GM06990 (cell line): Measurements from ENCODE around the gene IGF1.

Experiments used
- DNase-seq: peaks from one replicate; pipeline ENCODE4 v3.0.0-alpha.2; 2011; ENCODE audit not compliant: insufficient read length; ENCODE audit errors: extremely low read depth
- H3K27me3 ChIP-seq: replicated peaks from 2 replicates; pipeline ENCODE4 v1.6.0; 2011; ENCODE audit warnings: low read length; ENCODE audit not compliant: control insufficient read depth, insufficient read depth
- H3K36me3 ChIP-seq: 2 replicates; pipeline ENCODE4 v1.5.1; 2011; ENCODE audit warnings: low read length; ENCODE audit not compliant: control insufficient read depth, insufficient read depth
- H3K4me3 ChIP-seq: replicated peaks from 2 replicates; pipeline ENCODE4 v1.5.1; 2011; ENCODE audit warnings: low read depth, mild to moderate bottlenecking, control low read depth, low read length
- TF ChIP-seq, protein P1 (sequence below): IDR thresholded peaks from 2 replicates; pipeline ENCODE4 v1.5.1; 2011; ENCODE audit warnings: low read length, control low read depth, mild to moderate bottlenecking, inconsistent platforms; ENCODE audit not compliant: insufficient read depth, poor library complexity, severe bottlenecking

IGF1 gene

DNA sequence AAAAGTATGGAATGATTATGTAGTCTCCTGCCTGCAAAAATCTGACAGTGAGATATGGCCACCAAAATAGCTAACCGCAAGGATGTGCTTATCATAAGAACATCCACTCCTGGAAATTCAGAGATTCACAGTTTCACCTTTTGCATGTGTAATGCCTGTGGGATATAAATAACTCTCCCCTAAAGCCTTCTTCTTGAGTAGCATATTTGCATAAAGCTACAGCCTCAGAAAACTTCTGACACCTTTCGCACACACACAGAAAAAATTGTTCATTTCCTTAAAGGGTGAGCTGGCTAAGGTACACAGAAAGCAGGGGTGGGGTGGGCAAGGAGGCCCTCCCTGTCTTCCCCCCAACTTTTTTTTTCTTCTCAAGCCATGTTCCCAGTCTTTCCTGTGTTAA lies 3.1 kb upstream of the IGF1 start:
- TF ChIP-seq, protein P1, sequence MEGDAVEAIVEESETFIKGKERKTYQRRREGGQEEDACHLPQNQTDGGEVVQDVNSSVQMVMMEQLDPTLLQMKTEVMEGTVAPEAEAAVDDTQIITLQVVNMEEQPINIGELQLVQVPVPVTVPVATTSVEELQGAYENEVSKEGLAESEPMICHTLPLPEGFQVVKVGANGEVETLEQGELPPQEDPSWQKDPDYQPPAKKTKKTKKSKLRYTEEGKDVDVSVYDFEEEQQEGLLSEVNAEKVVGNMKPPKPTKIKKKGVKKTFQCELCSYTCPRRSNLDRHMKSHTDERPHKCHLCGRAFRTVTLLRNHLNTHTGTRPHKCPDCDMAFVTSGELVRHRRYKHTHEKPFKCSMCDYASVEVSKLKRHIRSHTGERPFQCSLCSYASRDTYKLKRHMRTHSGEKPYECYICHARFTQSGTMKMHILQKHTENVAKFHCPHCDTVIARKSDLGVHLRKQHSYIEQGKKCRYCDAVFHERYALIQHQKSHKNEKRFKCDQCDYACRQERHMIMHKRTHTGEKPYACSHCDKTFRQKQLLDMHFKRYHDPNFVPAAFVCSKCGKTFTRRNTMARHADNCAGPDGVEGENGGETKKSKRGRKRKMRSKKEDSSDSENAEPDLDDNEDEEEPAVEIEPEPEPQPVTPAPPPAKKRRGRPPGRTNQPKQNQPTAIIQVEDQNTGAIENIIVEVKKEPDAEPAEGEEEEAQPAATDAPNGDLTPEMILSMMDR, result no peak
- Histone ChIP-seq H3K4me3 (peak overlapping the region; percentile 34), H3K27me3 (no peaks in the 10 kb centered on the region), H3K36me3 (no peaks in the 10 kb centered on the region)
- peak; percentile 46 for DNase-seq

DNA sequence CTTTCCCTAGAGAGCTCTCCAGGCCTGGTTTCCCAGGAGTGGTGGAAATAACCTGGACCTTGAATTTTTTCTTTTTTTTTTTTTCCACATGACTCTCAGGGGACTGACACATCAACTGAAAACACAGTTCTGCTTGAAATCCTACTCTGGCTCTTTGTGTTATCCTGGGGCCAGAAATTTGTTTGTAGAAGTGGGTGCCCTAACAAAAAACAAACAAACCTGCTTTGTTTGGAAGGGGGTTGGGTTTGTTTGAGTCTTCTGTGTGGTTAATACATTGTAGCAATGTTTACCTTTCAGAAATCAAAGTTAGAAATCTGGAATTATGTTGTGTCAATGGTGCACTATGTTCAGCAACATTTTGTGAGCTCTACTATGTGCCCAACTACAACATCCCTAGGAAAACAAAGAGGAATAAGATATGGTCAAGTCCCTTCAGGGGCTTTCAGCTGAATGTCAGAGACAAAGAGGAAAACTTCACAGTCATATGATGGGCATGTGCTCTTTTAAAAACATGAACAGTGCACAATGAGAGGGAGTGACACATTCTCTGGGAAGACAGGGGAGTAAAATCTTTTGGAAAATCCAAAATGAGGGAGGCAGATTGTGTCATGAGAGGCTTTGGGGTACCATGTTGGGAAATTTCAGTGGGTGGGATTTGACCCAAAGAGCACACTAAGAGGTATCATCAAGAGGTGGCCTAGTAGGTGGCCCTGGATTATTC lies 1.5 kb upstream of the IGF1 start:
- no peaks in the 10 kb centered on the region for H3K27me3 ChIP-seq
- DNase-seq, result no peak
- no peak overlapping the region for H3K4me3 ChIP-seq
- no peaks in the 10 kb centered on the region for H3K36me3 ChIP-seq
- TF ChIP-seq, protein P1, result no peak

DNA sequence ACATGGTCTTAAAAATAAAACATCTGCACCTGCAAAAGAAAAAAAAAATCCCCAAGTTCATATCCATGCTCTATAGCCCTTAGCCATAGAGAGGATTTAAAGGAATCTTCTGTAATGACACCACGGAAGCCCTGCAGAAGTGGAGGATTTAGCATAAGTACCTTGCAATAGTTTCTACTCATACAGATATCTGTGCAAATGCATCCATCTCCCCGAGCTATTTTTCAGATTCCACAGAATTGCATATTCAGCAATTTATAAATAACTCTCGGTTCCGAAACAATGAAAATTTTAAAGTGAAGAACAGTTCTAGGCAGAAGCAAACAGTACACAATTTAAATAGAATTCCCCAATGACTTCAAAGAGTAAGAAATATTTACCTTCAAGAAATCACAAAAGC lies 424 bp downstream of the IGF1 start:
- Histone ChIP-seq H3K4me3 (no peak overlapping the region), H3K36me3 (no peaks in the 10 kb centered on the region), H3K27me3 (no peaks in the 10 kb centered on the region)
- TF ChIP-seq, protein P1, result no peak
- no peak for DNase-seq

DNA sequence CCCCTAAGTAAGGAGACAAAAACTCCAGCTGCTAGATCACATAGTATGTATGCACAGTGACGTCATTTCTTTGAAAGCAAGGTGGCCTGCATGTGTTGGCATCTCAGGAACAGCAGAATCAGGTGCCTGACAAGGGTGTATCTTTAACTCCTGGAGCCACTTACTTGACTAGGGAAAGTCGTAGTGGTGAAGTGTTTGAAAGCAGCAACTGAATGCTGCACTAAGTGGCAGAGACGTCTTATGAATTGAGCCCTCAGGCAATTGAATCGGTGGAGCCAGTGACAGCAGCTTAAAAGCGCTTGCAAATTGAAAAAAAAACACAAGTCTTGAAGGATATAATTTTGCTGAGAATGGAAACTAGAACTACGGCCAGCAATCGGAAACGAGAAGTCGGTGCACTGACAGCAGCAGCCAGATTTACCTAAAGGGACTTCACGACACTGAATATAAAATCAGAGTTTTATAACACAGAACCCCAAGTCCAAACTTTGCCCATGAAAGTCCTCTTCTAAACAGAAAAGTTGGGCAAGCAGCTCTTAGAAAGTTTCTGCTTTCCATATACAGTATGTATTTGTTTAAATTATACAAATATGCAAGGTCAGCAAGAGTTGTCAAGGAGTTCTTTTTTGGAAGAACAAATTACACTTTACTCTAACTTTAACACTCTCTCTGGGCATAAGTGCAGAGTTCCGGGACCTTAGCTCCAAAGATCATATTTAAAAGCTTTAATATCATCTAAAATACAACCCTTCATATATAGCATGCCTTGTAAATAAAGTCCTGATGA lies 1.1 kb downstream of the IGF1 start:
- TF ChIP-seq, protein P1, result no peak
- H3K4me3 ChIP-seq, result no peak overlapping the region
- H3K36me3 ChIP-seq, result no peaks in the 10 kb centered on the region
- H3K27me3 ChIP-seq, result no peaks in the 10 kb centered on the region
- DNase-seq, result peak; percentile 45

DNA sequence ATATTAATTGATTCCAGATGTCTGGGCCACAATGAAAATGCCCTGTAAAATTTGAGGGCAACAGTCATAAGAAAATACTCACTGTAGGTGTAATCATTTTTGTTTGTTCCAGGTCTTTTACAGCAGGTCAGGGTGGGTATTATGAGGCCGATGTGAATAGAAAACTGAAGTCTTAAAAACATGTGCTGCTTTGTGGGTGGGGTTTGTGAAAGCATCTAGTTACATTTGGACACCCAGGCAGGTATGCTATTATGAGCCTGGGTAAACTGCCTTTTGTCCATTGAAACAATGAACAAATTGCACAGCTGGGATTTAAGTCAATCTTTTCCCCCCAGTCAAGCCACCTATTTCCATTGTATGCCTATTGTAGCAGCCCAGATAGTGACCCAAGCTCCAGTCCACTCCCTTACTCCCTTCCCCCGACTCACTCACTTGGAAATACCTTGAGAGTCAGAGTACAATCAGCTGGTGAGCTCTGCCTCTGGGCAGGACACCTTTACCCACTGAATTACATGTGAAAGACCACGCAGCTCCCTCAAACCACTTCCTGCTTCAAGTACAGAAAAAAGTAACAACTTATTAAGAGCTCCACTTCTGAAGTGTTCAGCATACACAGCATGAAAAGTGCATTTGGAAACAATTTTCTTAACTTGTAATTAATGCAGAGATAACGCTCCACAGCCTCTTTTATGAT lies 1.8 kb downstream of the IGF1 start:
- TF ChIP-seq, protein P1, result no peak
- H3K4me3 ChIP-seq, result no peak overlapping the region
- no peaks in the 10 kb centered on the region for H3K36me3 ChIP-seq
- peak; percentile 48 for DNase-seq
- no peaks in the 10 kb centered on the region; the same call in 1 of the 2 replicates for H3K27me3 ChIP-seq
